H1 (cell line): ENCODE data around the gene DAPK3. TPM values are rescaled to one million over a fixed set of nuclear protein-coding genes. Genes with fewer than 3 reads are reported as not detected.

Experiments
- CTCF ChIA-PET: fragments of 300-600 bp; sonication (Branson Sonifier 250); formaldehyde crosslinking; loops from one replicate; lab custom pipeline; 2021; ENCODE audit not compliant: partially characterized antibody; lab: Charles Lee
- POLR2A ChIA-PET: fragments of 300-600 bp; sonication (Branson Sonifier 250); formaldehyde crosslinking; loops from one replicate; lab custom pipeline; 2021; ENCODE audit warnings: inconsistent platforms; ENCODE audit not compliant: partially characterized antibody; lab: Charles Lee
- DNase-seq, 2 experiments: peaks; one replicate each; pipeline versions ENCODE4 v3.0.0 to v3.0.0-alpha.2; 2010 to 2022; ENCODE audit warnings: low spot score in 2 of 2, low read depth in 1 of 2, mixed read lengths in 1 of 2
- FAIRE-seq: peaks from 2 replicates; lab custom pipeline; 2011; peaks lifted over from hg19 to GRCh38; lab: Jason Lieb, UNC
- H2AFZ ChIP-seq: 2 replicates; pipeline ENCODE4 v1.8.1; 2012; ENCODE audit warnings: low read length, inconsistent platforms
- H2AK5ac ChIP-seq: 2 replicates; pipeline ENCODE4 v1.6.1; 2013; ENCODE audit warnings: low read depth, low read length
- H2BK120ac ChIP-seq: replicated peaks from 2 replicates; pipeline ENCODE3; 2013; ENCODE audit warnings: low read depth, low read length, inconsistent platforms
- H2BK12ac ChIP-seq: 2 replicates; pipeline ENCODE4 v1.6.1; 2013; ENCODE audit warnings: low read depth, low read length
- H2BK15ac ChIP-seq: 2 replicates; pipeline ENCODE4 v1.6.1; 2013; ENCODE audit warnings: low read length
- H2BK20ac ChIP-seq: 2 replicates; pipeline ENCODE4 v1.6.1; 2013; ENCODE audit warnings: low read length
- H2BK5ac ChIP-seq: 2 replicates; pipeline ENCODE4 v1.6.1; 2013; ENCODE audit warnings: low read depth, low read length
- H3K14ac ChIP-seq: 2 replicates; pipeline ENCODE4 v1.6.1; 2013; ENCODE audit warnings: inconsistent platforms; ENCODE audit not compliant: insufficient read length
- H3K18ac ChIP-seq: 2 replicates; pipeline ENCODE4 v1.6.1; 2013; ENCODE audit warnings: low read length; ENCODE audit errors: extremely low read depth
- H3K23ac ChIP-seq: 2 replicates; pipeline ENCODE4 v1.6.1; 2013; ENCODE audit warnings: inconsistent platforms; ENCODE audit not compliant: insufficient read length
- H3K23me2 ChIP-seq: 2 replicates; pipeline ENCODE4 v1.6.1; 2013; ENCODE audit warnings: low read depth, low read length
- H3K27ac ChIP-seq: 2 replicates; pipeline ENCODE4 v1.6.1; 2011; ENCODE audit warnings: low read depth, low read length, inconsistent platforms
- H3K27me3 ChIP-seq, 4 experiments: replicated peaks in 1 of 4; 1 replicate in 1 of 4; 2 replicates in 3 of 4; pipeline versions ENCODE4 v1.6.1 to v1.8.1; 2011 to 2013; ENCODE audit warnings: low read length in 3 of 4, mild to moderate bottlenecking in 3 of 4, inconsistent platforms in 2 of 4, mixed read lengths in 2 of 4, moderate library complexity in 1 of 4; ENCODE audit not compliant: control insufficient read depth in 3 of 4, insufficient read depth in 3 of 4; ENCODE audit errors: extremely low read depth in 1 of 4
- H3K36me3 ChIP-seq, 4 experiments: 2 replicates each; pipeline versions ENCODE4 v1.6.1 to v1.8.1; 2011 to 2013; ENCODE audit warnings: mild to moderate bottlenecking in 4 of 4, low read length in 3 of 4, moderate library complexity in 2 of 4, control low read depth in 1 of 4, inconsistent platforms in 1 of 4; ENCODE audit not compliant: insufficient read depth in 4 of 4, control insufficient read depth in 2 of 4
- H3K4ac ChIP-seq: replicated peaks from 2 replicates; pipeline ENCODE3; 2013; ENCODE audit warnings: low read length, low read depth, mixed read lengths, inconsistent platforms; ENCODE audit not compliant: insufficient read length
- H3K4me1 ChIP-seq, 4 experiments: replicated peaks in 1 of 4; 1 replicate in 1 of 4; 2 replicates in 3 of 4; pipeline versions ENCODE4 v1.6.1 to v1.8.1; 2011 to 2013; ENCODE audit warnings: low read length in 3 of 4, inconsistent platforms in 2 of 4, mixed read lengths in 1 of 4; ENCODE audit not compliant: insufficient read depth in 4 of 4, control insufficient read depth in 3 of 4
- H3K4me2 ChIP-seq, 2 experiments: 2 replicates each; pipeline versions ENCODE4 v1.6.1 to v1.8.1; 2011 to 2013; ENCODE audit warnings: low read depth in 2 of 2, low read length in 2 of 2, control low read depth in 1 of 2, inconsistent platforms in 1 of 2, mild to moderate bottlenecking in 1 of 2; ENCODE audit not compliant: insufficient read depth in 1 of 2
- H3K4me3 ChIP-seq, 4 experiments: fragments of 200-600, 300-600 bp in 1 of 4; sonication (generic), shearing (Covaris generic), sonication (Bioruptor Twin) in 1 of 4; 2 replicates each; pipeline versions ENCODE4 v1.5.1 to v1.8.1; 2011 to 2016; ENCODE audit warnings: low read length in 4 of 4, low read depth in 3 of 4, control low read depth in 2 of 4, inconsistent platforms in 2 of 4, mild to moderate bottlenecking in 2 of 4, mixed read lengths in 1 of 4, moderate library complexity in 1 of 4; ENCODE audit not compliant: insufficient read depth in 2 of 4; ENCODE audit errors: extremely low read depth in 1 of 4
- H3K56ac ChIP-seq: replicated peaks from 2 replicates; pipeline ENCODE3; 2013; ENCODE audit warnings: low read depth, mild to moderate bottlenecking, mixed read lengths, low read length, inconsistent platforms; ENCODE audit not compliant: insufficient read length
- H3K79me1 ChIP-seq: 2 replicates; pipeline ENCODE4 v1.6.1; 2013; ENCODE audit warnings: low read depth, low read length, control low read depth
- H3K79me2 ChIP-seq, 2 experiments: 2 replicates each; pipeline versions ENCODE4 v1.6.1 to v1.8.1; 2012 to 2013; ENCODE audit warnings: low read length in 2 of 2, mild to moderate bottlenecking in 2 of 2, inconsistent platforms in 1 of 2; ENCODE audit not compliant: insufficient read depth in 2 of 2, control insufficient read depth in 1 of 2
- H3K9ac ChIP-seq, 4 experiments: replicated peaks in 1 of 4; 1 replicate in 1 of 4; 2 replicates in 3 of 4; pipeline versions ENCODE4 v1.6.1 to v1.8.1; 2011 to 2013; ENCODE audit warnings: low read depth in 3 of 4, low read length in 3 of 4, control low read depth in 2 of 4, mild to moderate bottlenecking in 2 of 4, moderate library complexity in 2 of 4, inconsistent platforms in 1 of 4; ENCODE audit errors: extremely low read depth in 1 of 4
- H3K9me3 ChIP-seq, 2 experiments: 2 replicates each; pipeline versions ENCODE4 v1.6.1 to v1.8.1; 2012 to 2013; ENCODE audit warnings: mild to moderate bottlenecking in 2 of 2, moderate library complexity in 2 of 2, control low read depth in 1 of 2, inconsistent platforms in 1 of 2, low read depth in 1 of 2, low read length in 1 of 2, mixed read lengths in 1 of 2; ENCODE audit not compliant: insufficient read depth in 2 of 2
- H4K20me1 ChIP-seq, 2 experiments: replicated peaks in 1 of 2; 2 replicates each; pipeline versions ENCODE3 to v1.8.1; 2011 to 2013; ENCODE audit warnings: inconsistent platforms in 2 of 2, low read length in 2 of 2, mild to moderate bottlenecking in 1 of 2; ENCODE audit not compliant: insufficient read depth in 2 of 2, control insufficient read depth in 1 of 2
- H4K5ac ChIP-seq: 2 replicates; pipeline ENCODE4 v1.6.1; 2013; ENCODE audit warnings: low read length, low read depth, mixed read lengths, inconsistent platforms; ENCODE audit not compliant: insufficient read length
- H4K8ac ChIP-seq: 2 replicates; pipeline ENCODE4 v1.8.0; 2013; ENCODE audit warnings: mild to moderate bottlenecking, moderate library complexity, low read length, inconsistent platforms; ENCODE audit not compliant: insufficient read depth; ENCODE audit errors: extremely low read depth
- H4K91ac ChIP-seq: replicated peaks from 2 replicates; pipeline ENCODE3; 2013; ENCODE audit warnings: low read length, mixed read lengths, inconsistent platforms; ENCODE audit not compliant: insufficient read length
- EGR1 ChIP-seq: IDR thresholded peaks from 2 replicates; pipeline ENCODE4 v1.6.1; 2011; ENCODE audit warnings: low read depth, low read length, borderline replicate concordance
- KDM4A ChIP-seq: IDR thresholded peaks from one replicate; pipeline ENCODE4 v1.7.1; 2012; ENCODE audit warnings: low read depth, mild to moderate bottlenecking, moderate library complexity, low read length, inconsistent platforms; ENCODE audit not compliant: severe bottlenecking
- NANOG ChIP-seq: IDR thresholded peaks from 2 replicates; pipeline ENCODE4 v1.6.1; 2011; ENCODE audit warnings: low read length, low read depth, mild to moderate bottlenecking, inconsistent platforms; ENCODE audit not compliant: insufficient read depth, poor library complexity, severe bottlenecking
- RFX5 ChIP-seq: IDR thresholded peaks from 2 replicates; pipeline ENCODE4 v1.6.1; 2011; ENCODE audit warnings: low read depth, low read length, improper control_type of control experiment, borderline replicate concordance
- RNF2 ChIP-seq: fragments of 200-900, 300-1000 bp; sonication (generic); IDR thresholded peaks from 2 replicates; pipeline ENCODE4 v1.7.1; 2016; ENCODE audit warnings: borderline replicate concordance, low read depth, mild to moderate bottlenecking, antibody characterized with exemption, low read length; ENCODE audit not compliant: poor library complexity, severe bottlenecking; ENCODE audit errors: missing control alignments
- SRF ChIP-seq: IDR thresholded peaks from 2 replicates; pipeline ENCODE4 v1.6.1; 2011; ENCODE audit warnings: mild to moderate bottlenecking, low read depth, low read length, moderate library complexity
- WGBS, 2 experiments: shearing (Covaris generic) in 1 of 2; methylation state at CpG; one replicate each; pipeline versions ENCODE4 v1.1.6 to v1.1.7; 2013 to 2015; ENCODE audit warnings: low lambda C conversion rate in 2 of 2, mixed read lengths in 2 of 2, inconsistent platforms in 1 of 2, low coverage in 1 of 2, missing lambda C conversion rate in 1 of 2; ENCODE audit not compliant: insufficient replicate concordance in 2 of 2, insufficient coverage in 1 of 2, insufficient read length in 1 of 2; ENCODE audit errors: extremely low coverage in 1 of 2, missing lambda C conversion rate in 1 of 2; 5-methylcytosine and 5-hydroxymethylcytosine counted together
- polyA plus RNA-seq, 7 experiments: library from polyadenylated mRNA; depleted of rRNA in 3 of 7; stranded (reverse) in 5 of 7; unstranded in 2 of 7; fragments of >200 nt in 5 of 7; fragments of 200-250 nt in 2 of 7; gene quantifications; 1 replicate in 5 of 7; 2 replicates in 1 of 7; 4 replicates in 1 of 7; pipeline versions ENCODE4 v1.2.1 to v1.2.3, GENCODE V29; 2011 to 2013; ENCODE audit warnings: missing spikeins in 2 of 7, mixed read lengths in 2 of 7
- total RNA-seq: library from RNA; stranded (reverse); fragmentation: NEBNext Ultra II Directional; extraction: Animal tissue kit (Norgen Biotek cat#: 25700); gene quantifications from 2 replicates; pipeline ENCODE4 v1.2.1, GENCODE V29; 2021

DAPK3 gene
- total and polyA plus RNA-seq, 2 of the 8 experiments (the other 6 are each of a cell fraction or from before 2014, with no cell fraction given), result 53.2 to 78.1 TPM

DNA sequence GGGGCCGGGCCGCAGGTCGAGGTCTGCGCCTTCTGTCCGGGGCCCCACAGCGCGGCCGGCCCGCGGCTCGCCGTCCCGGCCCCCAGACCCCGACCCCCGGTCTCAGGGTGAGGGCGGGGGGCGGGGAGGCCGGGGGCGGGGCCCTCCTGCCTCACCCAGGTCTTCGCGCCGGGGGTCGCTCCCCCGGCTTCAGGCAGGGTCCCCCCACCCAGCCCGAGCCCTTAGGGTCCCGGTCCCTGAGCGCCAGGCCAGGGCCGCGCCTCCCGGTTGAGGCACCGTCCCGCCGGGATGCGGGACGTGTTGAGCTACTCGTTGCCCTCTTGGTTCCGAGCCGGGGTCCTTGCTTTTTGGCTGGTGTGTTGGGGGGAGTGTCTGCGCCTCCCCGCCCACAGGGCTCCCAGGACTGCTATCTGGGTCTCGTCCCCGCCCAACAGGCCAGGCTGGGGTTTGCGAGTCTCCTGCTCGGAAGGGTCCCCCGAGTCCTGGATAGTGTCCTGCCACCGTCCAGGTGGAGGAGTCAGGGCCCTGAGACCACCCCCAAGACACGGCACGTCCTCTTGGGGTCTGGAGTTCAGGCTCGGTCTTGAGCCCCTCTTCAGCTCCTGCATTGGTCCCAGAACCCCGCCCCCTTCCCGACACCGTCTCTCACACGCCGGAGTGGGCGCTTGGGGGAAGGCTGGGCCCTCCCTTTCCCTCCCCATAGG is 37.1 kb upstream of the DAPK3 start:
- peak in 1 of 2 experiments; percentile 55 for DNase-seq
- Histone ChIP-seq H2AFZ (no peak overlapping the region), H3K27ac (no peak overlapping the region; the same call in 1 of the 2 replicates)

More for the DNA sequence above, 37.1 kb upstream of the DAPK3 start:
- H4K5ac ChIP-seq, result peak overlapping the region; percentile 52
- TF ChIP-seq RNF2 (no peak), RFX5 (no peak), NANOG (no peak), EGR1 (no peak), KDM4A (peak; percentile 21), SRF (no peak)
- WGBS, 2 experiments, result 0% methylated on average over 22 of the region's 55 CpGs; no CpG with 5 or more reads in 1 of the 2 experiments
- ChIA-PET POLR2A (interaction anchor here (0.9 to 7.2 kb wide), 15 partner anchors 11 to 132 kb away, joined by 3 to 125 read pairs (median 5); partner anchors contain the start of genes EEF2 and NMRK2), CTCF (interaction anchor here (1.0 to 1.5 kb wide), 2 partner anchors 9 to 20 kb away, joined by 3 to 5 read pairs; no protein-coding TSS in a partner anchor)
- H2BK12ac ChIP-seq, result no peak overlapping the region
- H4K8ac ChIP-seq, result peak overlapping the region; percentile 94
- peaks cover 0 to 4% (median 2%) of the 10 kb centered on the region in 4 experiments; a peak in 3 of 8 replicates for H3K36me3 ChIP-seq
- peak overlapping the region; percentile 53 to 70 (median 63) for H3K9ac ChIP-seq
- H3K23ac ChIP-seq, result no peak overlapping the region
- H2BK20ac ChIP-seq, result no peak overlapping the region
- peaks cover 5% of the 10 kb centered on the region for H3K23me2 ChIP-seq
- H3K4me3 ChIP-seq, result peak overlapping the region; percentile 60 to 99 (median 92)
- no peak overlapping the region for H4K91ac ChIP-seq
- H2AK5ac ChIP-seq, result no peak overlapping the region
- FAIRE-seq, result no peak
- peaks cover 13 to 45% of the 10 kb centered on the region in 2 experiments for H3K79me2 ChIP-seq
- peaks cover 8% of the 10 kb centered on the region; the same call in 1 of the 2 replicates for H3K79me1 ChIP-seq
- peaks cover 2 to 12% (median 5%) of the 10 kb centered on the region in 4 experiments for H3K4me1 ChIP-seq
- no peaks in the 10 kb centered on the region for H3K9me3 ChIP-seq
- H3K27me3 ChIP-seq, result no peaks in the 10 kb centered on the region
- peaks cover 16 to 22% of the 10 kb centered on the region in 2 experiments for H4K20me1 ChIP-seq
- no peak overlapping the region for H3K4ac ChIP-seq
- no peak overlapping the region for H2BK15ac ChIP-seq
- H2BK5ac ChIP-seq, result peak overlapping the region; percentile 21; the same call in 1 of the 2 replicates
- H3K14ac ChIP-seq, result no peak overlapping the region
- no peak overlapping the region for H2BK120ac ChIP-seq
- H3K4me2 ChIP-seq, result peak overlapping the region; percentile 63 to 96
- peak overlapping the region; percentile 59 for H3K56ac ChIP-seq
- no peak overlapping the region; the same call in 1 of the 2 replicates for H3K18ac ChIP-seq
